HEK293 (cell line): ENCODE data around the gene ZNF543.
A peak's percentile ranks its signal among the peaks of the same experiment; 100 is the strongest.

Source experiments
- CTCF ChIA-PET: fragments of 350-600 bp; formaldehyde crosslinking; extraction: SDS; loops from one replicate; lab custom pipeline; 2021; ENCODE audit warnings: antibody characterized with exemption; lab: Yijun Ruan, JAX
- POLR2A ChIA-PET: fragments of 300-600 bp; formaldehyde crosslinking; extraction: SDS; loops from one replicate; lab custom pipeline; 2020; ENCODE audit warnings: antibody characterized with exemption, inconsistent platforms; lab: Yijun Ruan, JAX
- H3K27ac ChIP-seq: fragments of 200-500 bp; sonication (Bioruptor generic); 2 replicates; pipeline ENCODE4 v1.5.1; 2014; ENCODE audit warnings: low read depth, low read length, control low read depth, inconsistent platforms; ENCODE audit errors: extremely low read depth
- H3K36me3 ChIP-seq, 2 experiments: fragments of 200-500 bp in 1 of 2; sonication (Bioruptor generic) in 1 of 2; 1 replicate in 1 of 2; 2 replicates in 1 of 2; pipeline ENCODE4 v1.5.1; 2014 to 2017; ENCODE audit warnings: inconsistent platforms in 2 of 2, low read length in 2 of 2; ENCODE audit not compliant: control insufficient read depth in 2 of 2, insufficient read depth in 1 of 2
- H3K4me1 ChIP-seq: fragments of 200-500 bp; sonication (Bioruptor generic); 2 replicates; pipeline ENCODE4 v1.5.1; 2014; ENCODE audit warnings: mild to moderate bottlenecking, low read length, inconsistent platforms; ENCODE audit not compliant: control insufficient read depth, insufficient read depth
- H3K4me3 ChIP-seq: 2 replicates; pipeline ENCODE4 v1.5.1; 2011; ENCODE audit warnings: low read depth, mild to moderate bottlenecking, control low read depth, low read length, moderate library complexity
- H3K9me3 ChIP-seq: fragments of 200-500 bp; sonication (Bioruptor generic); 2 replicates; pipeline ENCODE4 v1.5.1; 2014; ENCODE audit warnings: low read depth, low read length, inconsistent platforms; ENCODE audit not compliant: control insufficient read depth, insufficient read depth
- BCL6B ChIP-seq: fragments of 450-650 bp; formaldehyde crosslinking; IDR thresholded peaks from 2 replicates; pipeline ENCODE4 v1.5.1; 2017; ENCODE audit warnings: missing biosample characterization, missing genetic modification characterization
- GLIS1 ChIP-seq: fragments of 450-650 bp; formaldehyde crosslinking; IDR thresholded peaks from 2 replicates; pipeline ENCODE4 v1.5.1; 2016; ENCODE audit warnings: missing biosample characterization, missing genetic modification characterization
- PATZ1 ChIP-seq: fragments of 450-650 bp; formaldehyde crosslinking; IDR thresholded peaks from 2 replicates; pipeline ENCODE4 v1.5.1; 2016; ENCODE audit warnings: missing biosample characterization, missing genetic modification characterization
- RBAK ChIP-seq: fragments of 450-650 bp; formaldehyde crosslinking; IDR thresholded peaks from 2 replicates; pipeline ENCODE4 v1.5.1; 2016; ENCODE audit warnings: missing biosample characterization, missing genetic modification characterization
- ZBTB11 ChIP-seq: fragments of 450-650 bp; formaldehyde crosslinking; conservative IDR thresholded peaks from 2 replicates; pipeline ENCODE4 v1.5.1; 2016; ENCODE audit warnings: low read depth, missing biosample characterization, missing genetic modification characterization
- ZBTB6 ChIP-seq: fragments of 450-650 bp; formaldehyde crosslinking; IDR thresholded peaks from 2 replicates; pipeline ENCODE4 v1.5.1; 2017; ENCODE audit warnings: missing biosample characterization, missing genetic modification characterization
- ZBTB8A ChIP-seq: fragments of 450-650 bp; formaldehyde crosslinking; IDR thresholded peaks from 2 replicates; pipeline ENCODE4 v1.5.1; 2016; ENCODE audit warnings: missing biosample characterization, missing genetic modification characterization
- ZEB2 ChIP-seq: fragments of 450-650 bp; formaldehyde crosslinking; IDR thresholded peaks from 2 replicates; pipeline ENCODE4 v1.5.1; 2016; ENCODE audit warnings: missing biosample characterization, missing genetic modification characterization
- ZFHX2 ChIP-seq: fragments of 450-650 bp; formaldehyde crosslinking; conservative IDR thresholded peaks from 2 replicates; pipeline ENCODE4 v1.5.1; 2016; ENCODE audit warnings: missing biosample characterization, missing genetic modification characterization
- ZFP69B ChIP-seq: fragments of 450-650 bp; formaldehyde crosslinking; IDR thresholded peaks from 2 replicates; pipeline ENCODE4 v1.5.1; 2016; ENCODE audit warnings: missing biosample characterization, missing genetic modification characterization
- ZIC2 ChIP-seq: fragments of 450-650 bp; formaldehyde crosslinking; IDR thresholded peaks from 2 replicates; pipeline ENCODE4 v1.5.1; 2016; ENCODE audit warnings: missing biosample characterization, missing genetic modification characterization
- ZNF121 ChIP-seq: fragments of 450-650 bp; formaldehyde crosslinking; IDR thresholded peaks from 2 replicates; pipeline ENCODE4 v1.5.1; 2016; ENCODE audit warnings: missing biosample characterization, missing genetic modification characterization
- ZNF138 ChIP-seq: fragments of 450-650 bp; formaldehyde crosslinking; IDR thresholded peaks from 2 replicates; pipeline ENCODE4 v1.5.1; 2016; ENCODE audit warnings: missing biosample characterization, missing genetic modification characterization, borderline replicate concordance
- ZNF157 ChIP-seq: fragments of 450-650 bp; formaldehyde crosslinking; IDR thresholded peaks from 2 replicates; pipeline ENCODE4 v1.5.1; 2016; ENCODE audit warnings: missing biosample characterization, missing genetic modification characterization
- ZNF184 ChIP-seq: fragments of 450-650 bp; IDR thresholded peaks from 2 replicates; pipeline ENCODE4 v1.5.1; 2018; ENCODE audit warnings: missing biosample characterization, mild to moderate bottlenecking, missing genetic modification characterization
- ZNF202 ChIP-seq: fragments of 450-650 bp; formaldehyde crosslinking; IDR thresholded peaks from 2 replicates; pipeline ENCODE4 v1.5.1; 2016; ENCODE audit warnings: missing biosample characterization, missing genetic modification characterization, borderline replicate concordance
- ZNF211 ChIP-seq: fragments of 450-650 bp; formaldehyde crosslinking; IDR thresholded peaks from 2 replicates; pipeline ENCODE4 v1.5.1; 2016; ENCODE audit warnings: low read depth, missing biosample characterization, missing genetic modification characterization
- ZNF214 ChIP-seq: fragments of 450-650 bp; formaldehyde crosslinking; IDR thresholded peaks from 2 replicates; pipeline ENCODE4 v1.5.1; 2017; ENCODE audit warnings: missing biosample characterization, mild to moderate bottlenecking, missing genetic modification characterization, borderline replicate concordance
- ZNF23 ChIP-seq: fragments of 450-650 bp; formaldehyde crosslinking; IDR thresholded peaks from 2 replicates; pipeline ENCODE4 v1.5.1; 2016; ENCODE audit warnings: missing biosample characterization, missing genetic modification characterization, borderline replicate concordance
- ZNF239 ChIP-seq: fragments of 450-650 bp; formaldehyde crosslinking; IDR thresholded peaks from 2 replicates; pipeline ENCODE4 v1.5.1; 2016; ENCODE audit warnings: missing biosample characterization, missing genetic modification characterization
- ZNF311 ChIP-seq: fragments of 450-650 bp; formaldehyde crosslinking; IDR thresholded peaks from 2 replicates; pipeline ENCODE4 v1.5.1; 2017; ENCODE audit warnings: missing biosample characterization, missing genetic modification characterization, borderline replicate concordance
- ZNF433 ChIP-seq: fragments of 450-650 bp; formaldehyde crosslinking; IDR thresholded peaks from 2 replicates; pipeline ENCODE4 v1.5.1; 2016; ENCODE audit warnings: missing biosample characterization, missing genetic modification characterization, low read depth
- ZNF629 ChIP-seq: fragments of 450-650 bp; formaldehyde crosslinking; IDR thresholded peaks from 2 replicates; pipeline ENCODE4 v1.5.1; 2017; ENCODE audit warnings: missing biosample characterization, missing genetic modification characterization
- ZNF707 ChIP-seq: fragments of 450-650 bp; formaldehyde crosslinking; IDR thresholded peaks from 2 replicates; pipeline ENCODE4 v1.5.1; 2016; ENCODE audit warnings: missing biosample characterization, missing genetic modification characterization
- ZSCAN23 ChIP-seq: fragments of 450-650 bp; formaldehyde crosslinking; IDR thresholded peaks from 2 replicates; pipeline ENCODE4 v1.5.1; 2016; ENCODE audit warnings: missing biosample characterization, missing genetic modification characterization

The ZNF543 gene

GRCh38 chr19:57279418-57280164, 40.7 kb upstream of the ZNF543 start (continued):
- no peak for TF ChIP-seq ZNF433 (tag by site-specific recombination)
- TF ChIP-seq ZEB2 (tag by site-specific recombination), result peak; percentile 62
- no peak for TF ChIP-seq RBAK (tag by site-specific recombination)
- 0 out of 2 replicates have a peak, but pooled peaks have one; percentile 17 for TF ChIP-seq GLIS1 (tag by site-specific recombination)
- no peak for TF ChIP-seq ZNF311 (tag by site-specific recombination)
- TF ChIP-seq ZNF629 (tag by site-specific recombination), result no peak; the same call in 1 of the 2 replicates
- TF ChIP-seq ZNF157 (tag by site-specific recombination), result no peak
- no peak for TF ChIP-seq ZNF138 (tag by site-specific recombination)
- no peak for TF ChIP-seq ZNF214
- peak; percentile 97 for TF ChIP-seq ZBTB8A (tag by site-specific recombination)
- no peak for TF ChIP-seq ZNF211 (tag by site-specific recombination)
- TF ChIP-seq ZNF202, result no peak
- TF ChIP-seq ZNF239, result no peak

GRCh38 chr19:57280165-57280961, 39.9 kb upstream of the ZNF543 start, which contains the start of gene ZNF460:
TSS of gene ZNF460 (plus strand) at chr19:57280485. CDS start at chr19:57280807, 322 bp downstream.
- Histone ChIP-seq H3K9me3 (no peaks in the 10 kb centered on the region), H3K36me3 (peaks cover 27 to 33% of the 10 kb centered on the region in 2 experiments), H3K4me1 (peaks cover 16% of the 10 kb centered on the region), H3K4me3 (peak within 1 kb of the TSS; percentile 96), H3K27ac (peak within 1 kb of the TSS; percentile 90)
- POLR2A ChIA-PET, result interaction anchor here (0.6 to 1.0 kb wide), 2 partner anchors 34 to 39 kb away, joined by 3 to 5 read pairs; partner anchors contain the start of gene ZNF805
- CTCF ChIA-PET, result no interaction called here
- TF ChIP-seq ZNF184 (tag by site-specific recombination) (no peak), RBAK (tag by site-specific recombination) (no peak), ZFHX2 (tag by site-specific recombination) (peak; percentile 86), ZNF121 (tag by site-specific recombination) (0 out of 2 replicates have a peak, but pooled peaks have one; percentile 24), GLIS1 (tag by site-specific recombination) (peak; percentile 34), ZEB2 (tag by site-specific recombination) (0 out of 2 replicates have a peak, but pooled peaks have one; percentile 4), PATZ1 (tag by site-specific recombination) (peak; percentile 47), ZBTB11 (tag by site-specific recombination) (peak; percentile 41), ZBTB6 (tag by site-specific recombination) (0 out of 2 replicates have a peak, but pooled peaks have one; percentile 34), ZFP69B (tag by site-specific recombination) (peak; percentile 41; the same call in 1 of the 2 replicates), ZIC2 (tag by site-specific recombination) (peak; percentile 16), BCL6B (no peak), ZNF23 (0 out of 2 replicates have a peak, but pooled peaks have one; percentile 1), ZSCAN23 (tag by site-specific recombination) (no peak), ZNF707 (tag by site-specific recombination) (no peak)
